ENCODE data around the gene RHOJ.

RHOJ gene

DNA sequence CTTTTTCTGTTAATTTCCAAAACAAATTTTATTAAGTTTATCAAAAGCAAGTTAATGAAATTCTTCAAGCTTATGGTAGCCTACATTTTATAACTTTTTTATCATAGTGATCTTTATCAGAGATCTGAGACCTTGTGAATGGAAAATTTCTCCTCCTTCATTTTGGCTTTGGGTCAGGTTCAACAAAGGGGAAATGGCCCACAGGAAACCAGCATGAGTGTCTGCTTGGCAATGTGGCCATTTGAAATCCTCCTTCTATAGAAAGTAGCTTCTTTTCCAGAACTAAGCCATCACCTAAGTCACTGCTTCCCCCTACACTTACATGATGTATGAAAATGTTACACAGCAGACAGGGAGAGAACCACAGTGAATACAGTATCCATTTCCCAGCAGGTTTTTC lies 1.6 kb downstream of the RHOJ start:
- H3K9ac ChIP-seq (ENCODE audit: low read depth, low read length): no peak overlapping the region
- no peaks in the 10 kb centered on the region for H3K9me3 ChIP-seq (ENCODE audit: control insufficient read depth, insufficient read depth, low read length)
- H3K36me3 ChIP-seq (ENCODE audit: control insufficient read depth, insufficient read depth, low read length): no peaks in the 10 kb centered on the region
- H3K4me1 ChIP-seq (ENCODE audit: control insufficient read depth, insufficient read depth, low read length): peaks cover 21% of the 10 kb centered on the region
- H3K4me3 ChIP-seq (ENCODE audit: low read depth, low read length): no peak overlapping the region
- no peaks in the 10 kb centered on the region for H3K27me3 ChIP-seq (ENCODE audit: control insufficient read depth, insufficient read depth, low read length)
- no peak overlapping the region for H3K27ac ChIP-seq (ENCODE audit: low read depth, low read length)

DNA sequence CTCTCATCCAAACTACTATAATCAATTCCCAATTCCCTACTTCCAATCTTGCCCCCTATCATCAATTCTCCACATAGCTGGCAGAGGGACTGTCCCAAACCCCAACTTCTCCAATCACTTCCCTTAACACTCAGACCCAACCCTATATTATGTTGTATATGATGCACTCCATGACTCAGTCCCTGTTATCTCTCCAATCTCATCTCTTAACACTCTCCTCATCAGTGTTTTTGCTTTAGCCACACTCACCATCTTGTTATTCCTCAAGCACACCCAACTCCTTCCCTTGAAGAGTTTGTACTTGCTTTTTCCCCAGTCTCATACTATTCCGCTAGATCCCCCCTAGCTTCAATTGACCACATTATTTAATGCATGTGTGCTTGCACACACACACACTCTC lies 4.9 kb downstream of the RHOJ start:
- Histone ChIP-seq H3K27ac (ENCODE audit: low read depth, low read length) (no peak overlapping the region), H3K27me3 (ENCODE audit: control insufficient read depth, insufficient read depth, low read length) (no peaks in the 10 kb centered on the region), H3K36me3 (ENCODE audit: control insufficient read depth, insufficient read depth, low read length) (no peaks in the 10 kb centered on the region), H3K9ac (ENCODE audit: low read depth, low read length) (no peak overlapping the region), H3K9me3 (ENCODE audit: control insufficient read depth, insufficient read depth, low read length) (no peaks in the 10 kb centered on the region), H3K4me3 (ENCODE audit: low read depth, low read length) (no peak overlapping the region), H3K4me1 (ENCODE audit: control insufficient read depth, insufficient read depth, low read length) (peaks cover 13% of the 10 kb centered on the region)

DNA sequence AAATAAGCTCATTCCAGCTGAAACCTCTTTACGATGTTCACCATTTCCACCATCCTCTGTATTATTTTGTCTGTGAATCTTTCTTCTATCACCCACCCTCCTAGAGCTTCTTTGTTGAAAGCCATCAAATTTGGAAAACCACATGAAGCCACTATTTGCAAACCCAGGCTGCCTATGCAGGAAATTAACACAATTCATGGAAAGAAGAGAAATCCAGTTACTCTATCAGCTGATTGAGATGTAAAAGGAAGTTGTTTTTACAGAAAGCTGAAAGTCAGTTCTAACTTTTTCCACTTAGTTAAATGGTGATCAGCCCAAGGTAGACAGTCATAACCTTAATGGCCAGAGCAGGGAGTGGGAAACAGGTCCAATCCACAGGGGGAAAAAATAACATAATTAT lies 6.6 kb downstream of the RHOJ start:
- H3K27me3 ChIP-seq (ENCODE audit: control insufficient read depth, insufficient read depth, low read length): no peaks in the 10 kb centered on the region
- no peak overlapping the region for H3K9ac ChIP-seq (ENCODE audit: low read depth, low read length)
- no peaks in the 10 kb centered on the region; the same call in 1 of the 2 replicates for H3K4me1 ChIP-seq (ENCODE audit: control insufficient read depth, insufficient read depth, low read length)
- H3K36me3 ChIP-seq (ENCODE audit: control insufficient read depth, insufficient read depth, low read length): no peaks in the 10 kb centered on the region
- H3K9me3 ChIP-seq (ENCODE audit: control insufficient read depth, insufficient read depth, low read length): no peaks in the 10 kb centered on the region
- H3K27ac ChIP-seq (ENCODE audit: low read depth, low read length): no peak overlapping the region
- no peak overlapping the region for H3K4me3 ChIP-seq (ENCODE audit: low read depth, low read length)

DNA sequence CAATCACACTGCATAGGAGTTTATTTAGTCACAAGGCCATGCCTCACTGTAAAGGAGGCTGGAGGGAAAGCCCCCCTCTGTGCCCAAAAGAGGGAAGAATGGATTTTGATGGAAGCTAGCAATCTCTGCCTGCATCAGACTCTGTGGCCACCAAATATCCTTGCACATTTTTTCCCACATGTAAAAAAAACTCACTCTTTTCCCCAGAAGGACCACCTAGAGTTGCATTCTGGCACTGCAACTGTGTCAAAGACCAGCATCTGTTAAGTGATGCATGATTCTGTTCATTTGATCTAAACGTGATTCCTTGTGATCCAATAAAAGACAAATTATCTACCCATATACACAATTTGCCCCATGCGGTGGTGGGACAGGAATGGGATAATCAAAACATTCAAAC lies 8.0 kb downstream of the RHOJ start:
- Histone ChIP-seq H3K9me3 (ENCODE audit: control insufficient read depth, insufficient read depth, low read length) (no peaks in the 10 kb centered on the region), H3K36me3 (ENCODE audit: control insufficient read depth, insufficient read depth, low read length) (no peaks in the 10 kb centered on the region), H3K27ac (ENCODE audit: low read depth, low read length) (no peak overlapping the region), H3K27me3 (ENCODE audit: control insufficient read depth, insufficient read depth, low read length) (no peaks in the 10 kb centered on the region), H3K9ac (ENCODE audit: low read depth, low read length) (no peak overlapping the region), H3K4me1 (ENCODE audit: control insufficient read depth, insufficient read depth, low read length) (no peaks in the 10 kb centered on the region), H3K4me3 (ENCODE audit: low read depth, low read length) (no peak overlapping the region)

DNA sequence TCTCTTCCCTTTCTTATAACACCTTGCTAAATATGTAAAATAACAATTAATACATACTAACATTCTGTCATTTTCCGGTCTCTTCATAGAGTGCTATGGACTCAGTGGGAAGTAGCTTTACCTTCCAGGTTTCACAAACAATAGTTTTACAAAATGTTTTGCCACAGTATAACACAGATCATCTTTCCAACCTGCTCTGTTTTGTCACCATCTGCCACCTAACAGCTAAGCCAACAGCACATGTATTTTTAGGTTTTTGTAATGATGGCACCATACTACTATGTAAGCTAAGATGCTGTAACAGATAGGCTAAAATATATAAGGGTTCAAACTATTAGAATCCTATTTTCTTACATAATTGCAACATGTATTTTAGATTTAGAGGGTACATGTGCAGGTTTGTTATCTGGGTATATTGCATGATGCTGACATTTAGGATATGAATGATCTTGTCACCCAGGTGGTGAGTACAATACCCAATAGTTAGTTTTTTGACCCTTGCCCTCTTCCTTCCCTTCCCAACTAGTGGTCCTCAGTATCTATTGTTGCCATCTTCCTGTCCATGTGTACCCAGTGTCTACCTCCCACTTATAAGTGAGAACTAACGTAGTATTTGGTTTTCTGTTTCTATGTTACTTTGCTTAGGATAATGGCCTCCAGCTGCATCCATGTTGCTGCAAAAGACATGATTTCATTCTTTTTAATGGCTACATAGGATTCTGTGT lies 8.7 kb downstream of the RHOJ start:
- Histone ChIP-seq H3K9me3 (ENCODE audit: control insufficient read depth, insufficient read depth, low read length) (no peaks in the 10 kb centered on the region), H3K4me3 (ENCODE audit: low read depth, low read length) (no peak overlapping the region), H3K27ac (ENCODE audit: low read depth, low read length) (no peak overlapping the region), H3K4me1 (ENCODE audit: control insufficient read depth, insufficient read depth, low read length) (no peaks in the 10 kb centered on the region), H3K27me3 (ENCODE audit: control insufficient read depth, insufficient read depth, low read length) (no peaks in the 10 kb centered on the region), H3K9ac (ENCODE audit: low read depth, low read length) (no peak overlapping the region), H3K36me3 (ENCODE audit: control insufficient read depth, insufficient read depth, low read length) (no peaks in the 10 kb centered on the region)

DNA sequence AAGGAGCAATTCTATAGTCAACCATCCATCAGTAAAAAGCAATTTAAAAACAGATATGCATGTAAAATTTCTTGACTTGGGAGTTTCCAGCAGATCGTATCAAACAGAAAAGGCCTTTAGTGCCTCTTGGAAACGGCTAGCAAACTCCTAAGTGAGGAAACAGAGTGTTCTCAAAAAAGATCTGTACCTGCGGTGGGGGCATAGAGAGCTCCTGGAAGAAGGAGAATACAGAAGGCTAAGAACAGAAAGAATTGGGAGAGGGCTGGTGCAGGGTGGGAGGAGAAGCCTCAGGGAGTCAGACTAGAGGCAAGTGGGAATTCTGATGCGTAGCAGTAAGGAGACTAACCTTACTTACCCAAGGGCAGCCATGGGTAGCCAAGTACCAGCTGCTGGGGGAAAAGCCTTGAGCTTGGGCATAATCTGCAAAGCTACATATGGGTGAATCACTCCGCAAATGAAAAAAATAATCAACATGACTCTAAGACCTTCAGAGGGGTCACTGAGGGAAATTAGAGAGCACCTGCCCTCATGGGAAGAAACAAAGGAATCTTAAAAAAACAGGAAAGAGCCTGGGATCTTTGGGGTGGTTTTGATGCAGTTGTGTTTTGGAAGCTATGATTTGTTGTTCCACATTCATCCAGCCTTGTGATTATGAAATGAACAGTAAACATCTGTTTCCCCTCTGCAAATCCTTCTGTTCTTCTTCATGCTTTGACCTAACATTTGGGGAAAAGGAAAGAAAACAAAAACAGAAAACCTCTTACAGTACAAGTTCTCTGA lies 10.4 kb downstream of the RHOJ start:
- Histone ChIP-seq H3K9me3 (ENCODE audit: control insufficient read depth, insufficient read depth, low read length) (no peaks in the 10 kb centered on the region), H3K36me3 (ENCODE audit: control insufficient read depth, insufficient read depth, low read length) (no peaks in the 10 kb centered on the region), H3K4me3 (ENCODE audit: low read depth, low read length) (no peak overlapping the region), H3K27me3 (ENCODE audit: control insufficient read depth, insufficient read depth, low read length) (no peaks in the 10 kb centered on the region), H3K27ac (ENCODE audit: low read depth, low read length) (no peak overlapping the region), H3K9ac (ENCODE audit: low read depth, low read length) (no peak overlapping the region), H3K4me1 (ENCODE audit: control insufficient read depth, insufficient read depth, low read length) (no peaks in the 10 kb centered on the region)

DNA sequence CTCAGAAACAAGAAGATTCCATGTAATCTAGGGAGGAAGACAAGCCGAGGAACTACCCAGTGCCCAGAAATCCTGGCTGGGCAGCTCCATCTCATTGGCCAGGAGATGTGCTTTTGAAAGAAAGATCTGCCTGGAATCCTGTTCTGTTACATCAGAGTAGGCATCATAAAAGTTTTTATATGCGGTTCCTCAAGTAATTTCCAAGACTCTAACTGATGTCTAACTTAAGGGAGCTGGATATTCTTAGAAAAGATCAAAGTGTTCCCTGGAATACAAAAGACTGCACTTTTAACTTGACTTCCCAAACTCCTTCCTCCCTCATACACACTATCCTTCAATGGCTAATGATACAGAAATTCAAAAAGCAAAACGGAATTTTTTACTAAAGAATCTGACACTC lies 16.3 kb downstream of the RHOJ start:
- Histone ChIP-seq H3K36me3 (ENCODE audit: control insufficient read depth, insufficient read depth, low read length) (no peaks in the 10 kb centered on the region), H3K9me3 (ENCODE audit: control insufficient read depth, insufficient read depth, low read length) (no peaks in the 10 kb centered on the region), H3K9ac (ENCODE audit: low read depth, low read length) (no peak overlapping the region), H3K27me3 (ENCODE audit: control insufficient read depth, insufficient read depth, low read length) (no peaks in the 10 kb centered on the region), H3K4me3 (ENCODE audit: low read depth, low read length) (no peak overlapping the region), H3K27ac (ENCODE audit: low read depth, low read length) (no peak overlapping the region), H3K4me1 (ENCODE audit: control insufficient read depth, insufficient read depth, low read length) (no peaks in the 10 kb centered on the region)

DNA sequence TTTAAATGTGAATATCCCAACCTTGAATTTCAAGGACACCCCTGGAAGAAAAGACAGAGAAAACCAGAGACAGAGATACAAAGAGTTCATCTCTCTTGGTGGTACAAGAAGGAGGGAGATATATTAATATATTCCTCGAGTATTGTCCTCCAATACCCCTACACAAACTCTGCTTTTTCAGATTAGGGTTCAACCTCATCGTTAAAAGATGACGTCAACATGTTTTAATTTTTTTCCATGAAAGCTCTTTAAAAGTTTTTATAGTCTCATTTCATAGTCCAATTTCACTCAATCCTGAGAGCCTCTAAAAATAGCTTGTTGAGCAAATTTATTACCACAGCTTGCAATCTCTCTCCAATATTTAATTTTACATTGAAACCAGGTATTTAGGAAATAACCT lies 19.4 kb downstream of the RHOJ start:
- H3K9me3 ChIP-seq (ENCODE audit: control insufficient read depth, insufficient read depth, low read length): no peaks in the 10 kb centered on the region
- H3K36me3 ChIP-seq (ENCODE audit: control insufficient read depth, insufficient read depth, low read length): no peaks in the 10 kb centered on the region
- no peak overlapping the region for H3K27ac ChIP-seq (ENCODE audit: low read depth, low read length)
- H3K4me1 ChIP-seq (ENCODE audit: control insufficient read depth, insufficient read depth, low read length): no peaks in the 10 kb centered on the region
- no peak overlapping the region for H3K9ac ChIP-seq (ENCODE audit: low read depth, low read length)
- no peaks in the 10 kb centered on the region for H3K27me3 ChIP-seq (ENCODE audit: control insufficient read depth, insufficient read depth, low read length)
- no peak overlapping the region for H3K4me3 ChIP-seq (ENCODE audit: low read depth, low read length)

DNA sequence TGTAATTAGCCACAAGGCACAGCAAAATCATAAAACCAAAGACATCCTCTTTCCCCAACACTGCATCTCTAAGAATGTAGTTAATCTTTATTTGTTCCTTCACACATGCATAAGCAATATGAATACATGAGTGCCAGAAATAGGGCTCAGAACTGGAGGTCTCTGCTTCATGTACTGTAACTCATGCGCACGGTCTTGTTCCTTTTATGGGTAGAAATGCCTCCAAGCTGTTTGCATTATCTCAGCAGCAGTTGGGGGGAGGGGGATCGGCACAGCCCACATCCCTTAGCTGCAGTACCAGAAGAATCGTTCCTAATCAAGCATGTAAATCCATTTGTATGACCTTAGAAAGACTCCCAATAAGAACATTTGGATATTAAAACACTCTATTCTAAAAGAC lies 20.0 kb downstream of the RHOJ start:
- H3K27me3 ChIP-seq (ENCODE audit: control insufficient read depth, insufficient read depth, low read length): no peaks in the 10 kb centered on the region
- H3K36me3 ChIP-seq (ENCODE audit: control insufficient read depth, insufficient read depth, low read length): no peaks in the 10 kb centered on the region
- no peaks in the 10 kb centered on the region for H3K9me3 ChIP-seq (ENCODE audit: control insufficient read depth, insufficient read depth, low read length)
- no peaks in the 10 kb centered on the region for H3K4me1 ChIP-seq (ENCODE audit: control insufficient read depth, insufficient read depth, low read length)
- no peak overlapping the region for H3K27ac ChIP-seq (ENCODE audit: low read depth, low read length)
- no peak overlapping the region for H3K4me3 ChIP-seq (ENCODE audit: low read depth, low read length)
- no peak overlapping the region for H3K9ac ChIP-seq (ENCODE audit: low read depth, low read length)

DNA sequence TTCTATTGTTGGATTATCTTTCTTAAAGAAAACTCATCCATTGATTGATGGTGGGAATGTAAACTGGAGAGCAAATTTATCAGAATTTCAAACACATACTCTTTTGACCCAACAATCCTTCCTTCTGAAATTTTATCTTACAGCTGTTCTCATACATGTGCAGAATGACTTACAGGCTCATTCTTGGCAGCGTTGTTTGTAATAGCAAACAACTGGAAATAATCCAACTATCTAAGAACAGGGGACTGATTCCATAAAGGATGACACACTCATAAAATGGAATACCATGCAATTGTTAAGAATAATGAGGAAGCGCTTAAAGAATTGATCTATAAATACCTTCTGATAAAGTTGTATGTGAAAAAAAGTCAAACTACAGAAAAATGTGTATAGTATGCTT lies 24.0 kb downstream of the RHOJ start:
- H3K36me3 ChIP-seq (ENCODE audit: control insufficient read depth, insufficient read depth, low read length): no peaks in the 10 kb centered on the region
- no peaks in the 10 kb centered on the region for H3K9me3 ChIP-seq (ENCODE audit: control insufficient read depth, insufficient read depth, low read length)
- H3K4me1 ChIP-seq (ENCODE audit: control insufficient read depth, insufficient read depth, low read length): no peaks in the 10 kb centered on the region
- H3K9ac ChIP-seq (ENCODE audit: low read depth, low read length): no peak overlapping the region
- no peak overlapping the region for H3K27ac ChIP-seq (ENCODE audit: low read depth, low read length)
- no peak overlapping the region for H3K4me3 ChIP-seq (ENCODE audit: low read depth, low read length)
- H3K27me3 ChIP-seq (ENCODE audit: control insufficient read depth, insufficient read depth, low read length): no peaks in the 10 kb centered on the region

DNA sequence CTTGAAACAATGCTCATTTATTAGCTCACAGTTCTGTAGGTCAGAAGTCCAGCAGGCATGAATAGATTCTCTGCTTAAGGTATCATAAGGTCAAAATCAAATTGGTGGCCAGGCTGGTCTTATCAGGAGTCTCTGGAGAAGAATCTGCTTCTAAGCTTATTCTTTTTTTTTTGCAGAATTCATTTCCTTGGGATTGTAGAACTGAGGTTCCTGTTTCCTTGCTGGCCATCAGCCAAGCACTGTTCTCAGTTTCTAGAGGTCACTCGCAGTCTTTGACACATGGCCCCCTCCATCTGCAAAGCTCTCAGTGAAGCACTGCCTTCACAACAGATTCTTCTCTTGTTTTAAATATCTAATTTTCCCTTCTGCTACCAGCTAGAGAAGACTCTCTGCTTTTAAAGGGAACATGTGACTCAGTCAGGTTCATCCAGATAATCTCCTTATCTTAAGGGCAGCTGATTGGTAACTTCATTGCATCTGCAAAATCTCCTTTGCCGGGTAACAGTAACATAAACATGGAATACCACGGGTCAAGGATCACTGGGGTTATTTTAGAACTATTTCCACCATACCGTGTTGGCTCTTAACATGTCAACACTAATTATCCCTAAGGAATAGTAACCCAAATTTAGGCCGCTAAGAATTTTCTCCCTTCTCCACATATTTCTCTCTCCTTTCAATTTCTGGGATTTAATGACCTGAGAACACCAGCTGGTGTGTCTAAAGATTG lies 25.3 kb downstream of the RHOJ start:
- Histone ChIP-seq H3K27ac (ENCODE audit: low read depth, low read length) (no peak overlapping the region), H3K36me3 (ENCODE audit: control insufficient read depth, insufficient read depth, low read length) (no peaks in the 10 kb centered on the region), H3K4me1 (ENCODE audit: control insufficient read depth, insufficient read depth, low read length) (no peaks in the 10 kb centered on the region), H3K27me3 (ENCODE audit: control insufficient read depth, insufficient read depth, low read length) (no peaks in the 10 kb centered on the region), H3K4me3 (ENCODE audit: low read depth, low read length) (no peak overlapping the region), H3K9me3 (ENCODE audit: control insufficient read depth, insufficient read depth, low read length) (no peaks in the 10 kb centered on the region), H3K9ac (ENCODE audit: low read depth, low read length) (no peak overlapping the region)

Data from HUES48 (cell line).